Measurements from ENCODE around the gene RAMP1.

RAMP1 gene

DNA sequence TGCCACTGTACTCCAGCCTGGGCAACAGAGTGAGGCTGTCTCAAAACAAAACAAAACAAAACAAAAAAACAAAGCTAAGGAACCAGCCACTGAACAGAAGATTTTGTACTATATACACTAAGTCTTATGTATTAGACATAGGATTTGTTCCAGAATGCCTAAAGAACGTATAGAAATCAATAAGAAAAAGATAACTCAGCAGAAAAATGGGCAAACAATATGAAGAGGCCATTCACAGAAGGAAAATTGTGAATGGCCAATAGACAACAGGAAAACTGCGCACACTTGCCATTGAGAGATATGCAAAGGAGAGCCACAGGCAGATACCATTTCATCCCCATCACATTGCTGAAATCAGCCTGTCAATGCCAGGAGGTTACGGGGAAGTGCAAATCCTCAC, 92.5 kb downstream of the RAMP1 start:
- no peak for DNase-seq
- no peak for ATAC-seq

DNA sequence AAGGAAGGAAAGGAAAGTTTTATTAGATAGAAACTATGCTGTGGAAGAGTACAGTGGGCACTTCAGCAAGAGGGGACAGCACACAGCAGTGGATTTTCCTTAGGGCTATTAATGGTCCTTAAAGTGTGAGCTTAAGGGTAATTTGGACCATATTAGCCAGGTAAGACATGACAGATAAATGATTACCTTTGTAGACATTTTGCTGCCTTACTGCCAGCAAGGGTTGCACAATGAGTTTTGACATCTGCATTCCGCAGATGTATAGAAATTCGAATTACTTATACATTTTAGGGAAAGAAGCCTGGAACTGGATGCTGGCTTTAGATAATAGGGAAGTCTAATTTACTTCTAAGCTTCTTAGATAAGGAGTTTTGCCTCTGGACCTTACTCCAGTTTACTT, 93.4 kb downstream of the RAMP1 start:
- no peak for ATAC-seq
- no peak for DNase-seq

DNA sequence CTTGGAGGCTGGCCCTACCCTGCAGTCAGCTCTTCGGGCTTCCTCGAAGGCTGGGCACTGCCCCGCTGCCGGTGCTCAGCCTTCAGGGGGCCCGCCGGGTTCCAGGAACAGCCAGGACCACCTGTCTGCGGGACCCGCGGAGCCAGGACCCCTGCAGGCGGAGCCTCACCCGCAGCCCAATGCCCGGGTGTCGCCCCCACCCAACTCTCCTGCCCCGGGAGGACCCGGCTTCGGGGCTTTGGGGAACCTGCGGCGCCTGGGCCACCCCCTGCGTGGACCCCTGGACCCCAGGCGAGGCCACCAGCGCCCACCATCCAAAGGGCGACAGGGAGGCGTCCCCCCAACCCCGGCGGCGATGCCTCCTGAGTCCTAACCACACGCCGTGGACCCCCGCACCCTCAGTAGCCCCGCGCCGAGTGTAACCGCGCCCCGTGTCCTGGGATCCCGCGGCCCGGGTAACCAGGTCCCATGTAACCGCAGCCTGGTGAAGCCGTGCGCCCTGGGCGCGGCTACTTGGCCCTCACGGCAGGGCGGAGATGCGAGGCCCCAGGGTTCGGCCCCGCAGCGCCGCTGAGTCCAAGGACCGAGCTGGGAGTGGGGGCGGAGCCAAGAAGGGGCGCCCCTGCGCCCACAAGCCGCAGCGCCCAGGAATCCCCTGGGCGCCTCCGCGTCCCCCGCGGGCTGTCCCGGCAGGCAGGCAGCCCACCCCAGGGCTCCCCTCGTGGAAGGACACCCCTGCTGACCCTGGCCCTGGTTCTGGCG, 96.4 kb downstream of the RAMP1 start:
- ATAC-seq (peak; percentile 56), DNase-seq (peak; percentile 43)

DNA sequence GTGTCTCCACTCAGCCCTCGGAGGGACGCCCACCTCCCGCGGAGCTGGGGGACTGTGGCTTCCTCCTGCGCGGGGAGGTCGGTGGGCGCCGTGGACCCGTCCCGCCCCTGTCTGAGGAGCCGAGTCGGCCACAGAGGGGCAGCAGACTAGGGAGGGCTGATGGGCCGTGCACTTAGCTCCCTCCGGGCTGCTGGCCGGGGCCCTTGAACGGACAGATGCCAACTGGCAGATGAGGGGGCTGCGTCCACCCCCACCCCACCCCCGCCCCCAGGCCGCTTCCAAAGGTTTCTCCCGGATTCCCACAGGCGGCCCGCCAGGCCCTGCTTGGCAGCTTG, 96.9 kb downstream of the RAMP1 start:
- no peak for ATAC-seq
- DNase-seq: no peak

DNA sequence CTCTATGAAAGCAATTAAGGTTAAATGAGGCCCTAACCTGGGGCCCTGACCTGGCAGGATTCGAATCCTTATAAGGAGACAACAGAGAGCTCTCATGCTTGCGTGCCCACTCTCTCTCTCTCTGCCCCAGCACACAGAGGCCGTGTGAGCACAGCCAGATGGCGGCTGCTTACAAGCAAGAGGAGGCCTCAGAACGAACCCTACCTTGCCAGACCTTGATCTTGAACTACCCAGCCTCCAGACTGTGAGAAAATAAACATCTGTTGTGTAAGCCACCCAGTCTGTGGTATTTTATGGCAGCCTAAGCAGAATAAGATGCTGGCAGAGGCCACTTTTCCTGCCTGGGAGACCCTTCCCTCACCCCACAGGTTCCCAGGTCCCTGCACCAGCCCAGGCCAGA, 102.2 kb downstream of the RAMP1 start:
- no peak for ATAC-seq
- DNase-seq: no peak
